ENCODE data around the gene AP3B1. TPM values are rescaled to one million over a fixed set of nuclear protein-coding genes. Genes with fewer than 3 reads are reported as not detected.

AP3B1 gene
- polyA plus RNA-seq, 3 donors = 14.6 to 19.3 (median 17.1) TPM

DNA sequence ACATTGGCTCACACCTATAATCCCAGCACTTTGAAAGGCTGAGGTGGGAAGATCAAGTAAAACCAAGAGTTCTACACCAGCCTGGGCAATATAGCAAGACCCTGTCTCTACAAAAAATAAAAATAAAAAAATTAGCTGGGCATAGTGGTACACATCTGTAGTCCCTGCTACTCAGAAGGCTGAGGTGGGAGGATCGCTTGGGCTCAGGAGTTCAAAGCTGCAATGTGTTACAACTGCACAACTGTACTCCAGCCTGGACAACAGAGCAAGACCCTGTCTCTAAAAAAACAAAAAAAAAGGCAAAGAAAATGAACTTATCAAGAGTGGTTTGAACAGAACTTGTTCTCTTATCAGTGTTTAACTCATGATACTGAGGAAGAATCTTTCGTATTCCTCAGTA lies 29.3 kb downstream of the AP3B1 start:
- H3K27ac ChIP-seq (ENCODE audit: low read depth, low read length) = no peak overlapping the region
- 91 to 97% (median 96%) methylated on average over 2 of the region's 2 CpGs for WGBS, 3 donors

DNA sequence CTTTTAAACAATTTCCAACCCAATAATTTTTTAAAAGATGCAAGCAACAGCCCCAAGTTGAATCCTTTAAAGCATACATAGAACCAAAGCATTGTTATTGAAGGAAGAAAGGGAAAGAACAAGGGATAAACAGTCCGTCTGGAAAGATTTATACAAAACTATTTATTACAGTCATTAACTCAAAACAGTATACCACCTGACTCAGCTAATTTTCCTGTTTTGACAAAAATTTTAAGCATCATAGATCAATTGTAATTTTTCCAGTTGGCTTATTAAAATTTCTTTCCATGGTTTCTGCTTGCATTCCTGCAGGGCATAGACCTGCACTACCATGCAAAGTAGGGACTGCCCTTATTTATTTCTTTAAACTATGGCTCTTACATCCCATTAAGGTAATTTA lies 29.9 kb downstream of the AP3B1 start:
- 84 to 99% (median 89%) methylated on average over 1 of the region's 1 CpG for WGBS, 3 donors
- no peak overlapping the region for H3K27ac ChIP-seq (ENCODE audit: low read depth, low read length)

DNA sequence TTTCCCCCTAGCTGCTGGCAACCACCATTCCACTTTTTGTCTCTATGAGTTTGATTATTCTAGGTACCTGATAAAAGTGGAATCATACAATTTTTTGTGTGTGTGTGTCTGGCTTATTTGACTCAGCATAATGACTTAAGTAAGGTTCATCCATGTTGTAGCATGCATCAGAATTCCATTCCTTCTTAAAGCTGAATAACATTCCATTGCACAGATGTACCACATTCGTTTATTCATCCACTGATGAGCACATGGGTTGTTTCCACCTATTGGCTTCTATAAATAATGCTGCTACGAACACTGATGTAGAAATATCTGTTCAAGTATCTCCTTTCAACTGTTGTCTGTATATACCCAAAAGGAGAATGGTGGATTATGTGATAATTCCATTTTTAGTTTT lies 33.7 kb downstream of the AP3B1 start:
- 93 to 96% (median 95%) methylated on average over 2 of the region's 2 CpGs for WGBS, 3 donors
- H3K27ac ChIP-seq (ENCODE audit: low read depth, low read length) = no peak overlapping the region

DNA sequence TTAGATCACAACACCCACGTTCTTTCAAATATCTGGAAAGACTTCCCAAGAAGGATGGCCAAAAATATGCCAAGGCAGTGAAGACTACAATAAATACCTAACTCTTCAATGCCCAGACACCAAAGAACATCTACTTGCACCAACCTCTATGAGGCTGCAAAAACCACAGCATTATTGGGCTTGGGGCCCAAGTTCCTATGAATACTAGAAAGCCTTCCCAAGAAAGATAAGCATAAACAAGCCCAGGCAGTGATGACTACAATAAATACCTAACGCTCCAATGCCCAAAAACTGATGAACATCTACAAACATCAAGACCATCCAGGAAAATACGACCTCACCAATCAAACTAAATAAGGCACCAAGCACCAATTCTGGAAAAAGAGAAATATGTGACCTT lies 41.3 kb downstream of the AP3B1 start:
- no peak overlapping the region for H3K27ac ChIP-seq (ENCODE audit: low read depth, low read length)
- WGBS, 3 donors = 93 to 98% (median 98%) methylated on average over 3 of the region's 3 CpGs

DNA sequence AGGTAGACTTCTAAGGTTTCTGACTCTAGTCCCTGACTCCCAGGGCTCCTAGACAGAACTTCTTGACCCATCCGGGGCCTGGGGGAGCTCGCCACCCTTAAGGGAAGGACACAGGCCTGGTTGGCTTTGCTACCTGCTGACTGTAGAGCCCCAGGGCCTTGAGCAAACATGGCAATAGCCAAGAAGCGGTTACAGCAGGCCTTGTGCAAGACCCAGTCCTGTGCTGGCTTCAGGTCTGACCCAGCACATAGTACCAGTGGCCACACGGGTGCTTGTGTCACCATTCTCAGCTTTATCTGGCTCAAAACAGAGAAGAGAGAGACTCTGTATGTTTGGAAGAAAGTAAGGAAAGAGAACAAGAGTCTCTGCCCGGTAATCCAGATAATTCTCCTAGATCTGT lies 41.8 kb downstream of the AP3B1 start:
- 81 to 96% (median 89%) methylated on average over 5 of the region's 5 CpGs for WGBS, 3 donors
- H3K27ac ChIP-seq (ENCODE audit: low read depth, low read length) = no peak overlapping the region

DNA sequence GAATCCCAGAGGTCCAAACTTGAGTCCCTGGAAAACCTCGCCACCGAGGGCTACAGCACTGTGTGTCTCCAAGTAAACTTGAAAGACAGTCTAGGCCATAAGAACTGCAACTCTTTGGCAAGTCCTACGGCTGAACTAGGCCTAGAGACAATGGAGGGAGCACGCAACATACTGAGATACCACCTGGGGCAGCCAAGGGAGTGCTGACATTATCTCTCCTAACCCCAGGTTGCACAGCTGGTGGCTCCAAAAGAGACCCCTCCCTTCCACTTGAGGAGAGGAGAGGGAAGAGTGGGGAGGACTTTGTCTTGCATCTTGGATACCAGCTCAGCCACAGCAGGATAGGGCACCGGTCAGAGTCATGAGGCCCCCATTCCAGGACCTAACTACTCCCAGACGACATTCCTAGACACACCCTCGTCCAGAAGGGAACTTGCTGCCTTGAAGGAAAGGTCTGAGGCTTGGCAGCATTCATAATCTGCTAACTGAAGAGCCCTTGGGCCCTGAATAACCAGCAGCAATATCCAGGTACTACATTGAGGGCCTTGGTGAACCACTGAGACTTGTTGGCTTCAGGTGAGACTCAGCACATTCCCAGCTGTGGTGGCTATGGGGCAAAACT lies 42.7 kb downstream of the AP3B1 start:
- WGBS, 3 donors = 93 to 96% (median 94%) methylated on average over 7 of the region's 7 CpGs
- H3K27ac ChIP-seq (ENCODE audit: low read depth, low read length) = no peak overlapping the region

DNA sequence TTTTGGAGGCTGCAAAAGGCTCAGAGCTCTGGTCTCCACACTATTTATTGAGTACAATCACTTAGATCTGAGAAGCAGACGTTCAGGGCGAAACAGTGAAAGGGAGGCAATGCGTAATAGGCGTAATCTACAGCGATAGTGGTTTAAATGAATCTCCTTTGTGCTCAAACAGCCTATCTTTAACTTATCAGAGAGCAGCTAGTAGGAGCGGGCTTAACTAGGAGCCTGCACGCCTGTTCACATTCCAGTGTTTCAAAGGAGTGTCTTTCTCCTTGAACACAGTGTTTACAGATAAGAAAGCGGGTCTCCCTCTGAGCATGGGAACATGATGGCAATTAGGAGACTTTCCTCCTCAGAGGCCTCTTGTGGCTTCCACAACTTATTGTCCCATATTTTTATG lies 49.4 kb downstream of the AP3B1 start:
- WGBS, 3 donors = 60 to 94% (median 86%) methylated on average over 8 of the region's 8 CpGs
- H3K27ac ChIP-seq (ENCODE audit: low read depth, low read length) = no peak overlapping the region

DNA sequence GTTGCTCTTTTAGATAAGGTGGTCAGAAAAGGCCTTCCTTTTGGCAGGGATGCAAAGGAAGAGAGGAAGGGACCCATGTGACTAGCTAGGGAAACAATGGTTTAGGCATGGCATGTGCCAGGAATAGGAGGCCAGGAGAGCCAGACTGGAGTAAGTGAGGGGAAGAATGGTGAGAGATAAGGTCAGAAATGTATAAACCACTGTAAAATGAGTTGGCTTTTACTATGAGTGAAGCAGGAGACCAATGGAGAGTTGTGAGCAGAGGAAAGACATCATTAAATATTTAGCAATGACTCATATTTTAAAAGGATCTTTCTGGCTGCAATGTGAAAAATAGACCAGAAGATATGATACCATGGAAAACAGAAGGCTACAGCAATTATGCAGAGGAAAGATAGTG lies 50.9 kb downstream of the AP3B1 start:
- H3K27ac ChIP-seq (ENCODE audit: low read depth, low read length) = no peak overlapping the region

DNA sequence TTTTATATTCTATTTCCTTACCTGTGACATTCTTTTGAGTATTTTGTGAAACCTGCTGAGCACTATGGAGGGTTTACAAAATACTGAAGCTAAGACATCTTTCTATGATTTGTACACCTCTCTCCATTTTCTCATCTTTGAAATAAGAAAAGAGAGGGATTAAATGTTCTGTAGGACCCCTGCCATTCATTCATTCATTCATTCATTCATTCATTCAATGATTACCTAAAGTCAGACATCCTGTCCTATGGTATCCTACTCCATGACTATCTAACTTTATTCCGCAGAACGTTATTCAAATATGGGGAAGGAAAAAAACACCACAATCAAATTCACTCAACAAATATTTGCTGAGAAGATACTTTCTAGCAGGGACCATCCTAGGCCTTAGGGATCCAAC lies 51.4 kb downstream of the AP3B1 start:
- no peak overlapping the region for H3K27ac ChIP-seq (ENCODE audit: low read depth, low read length)
- 92 to 94% (median 94%) methylated on average over 2 of the region's 2 CpGs for WGBS, 3 donors

DNA sequence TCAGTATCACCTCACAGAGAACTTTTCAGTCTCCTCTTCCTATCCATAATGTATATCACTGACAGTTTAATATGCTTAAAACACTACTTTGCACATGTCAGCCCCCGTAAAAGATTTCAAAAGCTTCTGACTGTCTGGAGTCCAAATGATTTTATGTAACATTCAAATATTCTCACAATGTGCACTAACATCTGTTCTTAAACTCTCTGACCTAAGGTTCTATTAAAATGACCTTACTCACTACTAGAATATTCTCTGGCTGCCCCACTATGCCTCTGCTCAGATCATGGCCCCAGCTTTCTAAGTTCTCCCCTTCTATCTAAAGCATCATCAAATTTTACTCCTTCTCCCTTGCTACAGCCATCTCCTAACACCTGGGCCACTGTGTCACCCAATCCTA lies 52.5 kb downstream of the AP3B1 start:
- no peak overlapping the region for H3K27ac ChIP-seq (ENCODE audit: low read depth, low read length)
- WGBS, 3 donors = 89 to 91% (median 91%) methylated on average over 1 of the region's 1 CpG

DNA sequence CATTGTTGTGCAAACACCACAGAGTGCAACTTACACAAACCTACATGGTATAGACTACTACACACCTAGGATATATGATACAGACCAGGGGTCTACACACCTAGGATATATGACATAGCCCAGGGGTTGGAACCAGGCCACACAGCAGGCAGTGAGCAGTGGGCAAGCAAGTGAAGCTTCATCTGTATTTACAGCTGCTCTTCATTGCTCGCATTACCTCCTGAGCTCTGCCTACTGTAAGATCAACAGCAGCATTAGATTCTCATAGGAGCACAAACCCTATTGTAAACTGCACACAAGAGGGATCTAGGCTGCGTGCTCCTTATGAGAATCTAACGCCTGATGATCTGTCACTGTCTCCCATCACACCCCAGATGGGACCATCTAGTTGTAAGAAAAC lies 56.6 kb downstream of the AP3B1 start:
- 98 to 99% (median 98%) methylated on average over 3 of the region's 3 CpGs for WGBS, 3 donors

DNA sequence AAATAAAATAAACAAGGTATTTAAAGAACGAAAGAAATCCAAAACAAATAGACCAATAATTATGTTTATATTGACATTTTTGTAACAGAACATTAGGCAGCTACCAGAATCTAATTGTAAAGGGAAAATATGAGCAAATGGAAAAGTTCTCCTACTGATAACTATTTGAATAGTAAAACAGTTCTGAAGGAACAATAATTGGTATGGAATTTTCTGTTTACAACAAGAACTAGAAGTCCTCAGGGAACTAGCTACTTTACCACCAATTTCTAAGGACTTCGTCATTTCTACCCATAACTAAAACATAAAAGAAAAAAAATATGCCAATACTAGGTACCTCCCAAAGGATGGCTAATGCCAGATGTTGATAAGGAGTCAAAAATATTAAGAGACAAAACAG lies 58.5 kb downstream of the AP3B1 start:
- no peak overlapping the region for H3K27ac ChIP-seq (ENCODE audit: low read depth, low read length)
- 61 to 93% (median 88%) methylated on average over 2 of the region's 2 CpGs for WGBS, 3 donors

More for the DNA sequence above, 56.6 kb downstream of the AP3B1 start:
- no peak overlapping the region for H3K27ac ChIP-seq (ENCODE audit: low read depth, low read length)

DNA sequence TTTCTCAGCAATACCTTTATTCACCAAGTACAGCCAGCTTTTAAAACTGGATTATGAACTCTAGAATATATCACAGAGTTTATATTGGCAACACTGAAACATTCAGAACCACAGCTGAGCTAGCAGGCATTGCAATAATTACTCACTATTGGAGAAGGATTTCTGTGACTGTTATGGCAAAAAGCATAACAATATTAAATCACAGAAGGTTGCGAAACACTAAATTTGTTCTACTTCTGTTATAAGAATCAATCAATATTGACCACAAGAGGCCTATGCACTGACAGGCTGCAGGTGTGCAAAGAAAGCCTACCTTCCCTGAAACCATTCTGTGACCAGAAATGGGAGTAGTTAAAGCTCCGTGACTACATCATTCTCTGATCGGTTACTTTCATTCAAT lies 59.2 kb downstream of the AP3B1 start:
- 38 to 96% (median 93%) methylated on average over 3 of the region's 3 CpGs for WGBS, 3 donors
- no peak overlapping the region for H3K27ac ChIP-seq (ENCODE audit: low read depth, low read length)

DNA sequence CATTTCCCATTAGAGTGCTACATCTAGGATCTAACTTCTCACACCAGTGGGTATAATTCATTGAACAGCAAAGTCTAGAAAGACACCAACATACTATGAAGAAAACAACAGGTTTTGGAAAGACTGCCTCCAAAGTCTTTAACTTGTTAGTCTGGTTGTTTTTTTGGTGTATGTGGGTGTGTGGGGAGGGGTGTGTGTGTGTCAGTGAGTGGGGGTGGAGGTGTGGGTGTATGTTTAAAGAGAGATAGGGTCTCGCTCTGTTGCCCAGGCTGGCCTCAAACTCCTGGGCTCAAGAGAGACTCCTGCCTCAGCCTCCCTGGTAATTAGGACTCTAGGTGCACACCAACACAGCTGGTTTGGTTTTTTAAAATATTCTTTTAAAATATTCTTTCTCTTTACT lies 59.7 kb downstream of the AP3B1 start:
- 89 to 100% (median 96%) methylated on average over 1 of the region's 1 CpG for WGBS, 3 donors
- H3K27ac ChIP-seq (ENCODE audit: low read depth, low read length) = no peak overlapping the region

DNA sequence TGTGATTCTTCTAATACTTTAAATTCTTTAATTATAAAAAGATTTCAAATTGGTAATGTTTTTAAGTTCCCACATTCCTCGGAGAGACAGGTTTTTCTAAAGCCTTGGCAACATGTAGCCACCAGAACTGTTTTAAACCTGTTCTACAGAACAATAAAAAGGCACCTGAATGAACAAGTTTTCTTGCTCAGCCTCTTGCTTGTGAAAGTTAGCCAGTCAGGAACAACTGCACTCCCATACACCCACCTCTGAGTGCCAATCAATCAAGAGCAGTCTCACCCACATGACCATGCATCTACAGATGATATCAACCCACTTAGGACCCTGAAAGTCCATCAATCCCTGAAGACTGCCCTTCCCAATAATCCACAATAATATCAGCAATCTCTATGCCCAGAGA lies 62.3 kb downstream of the AP3B1 start:
- no peak overlapping the region for H3K27ac ChIP-seq (ENCODE audit: low read depth, low read length)
- WGBS, 3 donors = 69 to 94% (median 90%) methylated on average over 1 of the region's 1 CpG

DNA sequence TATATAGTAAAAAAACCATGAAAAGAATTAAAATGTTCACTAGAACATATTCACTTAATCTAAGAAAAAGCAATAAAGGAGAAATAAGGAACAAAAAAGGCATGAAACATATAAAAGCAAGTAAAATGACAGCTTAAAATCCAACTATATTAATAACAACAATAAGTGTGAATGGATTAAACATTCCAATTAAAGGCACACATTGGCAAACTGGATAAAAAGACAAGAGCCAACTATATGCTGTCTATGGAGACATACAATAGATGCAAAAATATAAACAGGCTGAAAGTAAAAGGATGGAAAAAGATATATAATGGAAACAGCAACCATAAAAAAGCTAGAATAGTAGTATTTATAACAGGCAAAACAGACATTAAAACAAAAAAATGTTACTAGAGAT lies 70.1 kb downstream of the AP3B1 start:
- no peak overlapping the region for H3K27ac ChIP-seq (ENCODE audit: low read depth, low read length)

DNA sequence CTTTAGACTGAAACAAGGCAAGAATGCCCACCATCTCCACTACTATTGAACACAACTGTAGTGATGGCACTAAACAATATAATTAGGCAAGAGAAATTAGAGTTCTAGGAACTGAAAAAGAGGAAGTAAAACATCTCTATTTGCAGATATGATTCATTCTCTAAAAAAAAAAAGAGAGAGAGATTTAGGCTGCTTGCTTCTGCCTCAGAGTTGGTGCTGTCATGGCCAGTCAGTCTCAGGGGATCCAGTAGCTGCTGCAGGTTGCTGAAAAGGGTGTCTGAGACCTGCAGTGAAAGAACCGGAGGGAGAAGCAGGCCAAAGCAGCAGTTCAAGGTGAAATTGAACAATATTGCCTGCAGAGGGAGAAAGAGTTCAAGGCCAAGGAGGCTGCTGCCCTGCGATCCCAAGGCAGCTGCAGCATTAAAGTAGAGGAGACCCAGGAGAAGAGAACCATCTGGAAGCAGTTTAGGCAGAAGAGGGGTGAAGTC lies 72.5 kb downstream of the AP3B1 start:
- WGBS, 3 donors = 78 to 89% (median 86%) methylated on average over 2 of the region's 2 CpGs
- H3K27ac ChIP-seq (ENCODE audit: low read depth, low read length) = no peak overlapping the region

DNA sequence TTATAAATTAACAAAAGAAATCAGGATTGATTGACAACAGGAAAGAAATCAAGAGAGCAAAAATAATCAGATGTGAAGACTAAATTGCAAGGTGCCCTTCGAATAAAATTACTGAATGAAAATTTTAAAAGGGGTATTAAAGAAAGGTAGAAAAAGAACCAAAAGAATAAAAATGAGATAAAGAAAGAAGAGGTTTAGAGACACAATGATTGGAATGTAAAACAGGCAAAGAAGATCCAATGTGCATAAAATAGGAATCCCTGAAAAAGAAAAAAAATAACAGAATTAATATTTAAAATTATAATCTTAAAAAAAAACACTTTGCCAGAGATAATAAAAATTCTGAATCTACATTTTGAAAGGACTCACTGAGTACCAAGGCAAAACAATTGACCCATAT lies 73.0 kb downstream of the AP3B1 start:
- WGBS, 3 donors = 95 to 100% (median 97%) methylated on average over 1 of the region's 1 CpG
- no peak overlapping the region for H3K27ac ChIP-seq (ENCODE audit: low read depth, low read length)

DNA sequence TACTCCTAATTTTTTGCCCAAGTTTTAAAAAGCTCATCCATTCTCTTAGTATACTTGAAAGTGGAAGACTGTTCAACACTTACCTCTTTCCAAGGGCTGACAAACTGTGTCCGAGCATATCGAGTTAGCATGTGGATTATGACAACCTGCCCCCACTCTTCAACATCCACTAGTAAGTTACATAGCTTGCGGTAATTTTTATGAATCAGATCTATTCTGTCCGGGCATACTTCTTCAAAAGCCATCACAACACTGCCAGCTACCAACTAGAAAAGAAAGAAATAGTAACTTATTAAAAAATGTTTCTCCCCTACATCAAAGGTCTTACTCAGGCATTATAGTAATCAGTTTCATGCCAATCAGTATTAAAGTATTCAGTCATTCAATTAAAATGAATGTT lies 78.5 kb downstream of the AP3B1 start:
- 80 to 98% (median 97%) methylated on average over 4 of the region's 4 CpGs for WGBS, 3 donors

DNA sequence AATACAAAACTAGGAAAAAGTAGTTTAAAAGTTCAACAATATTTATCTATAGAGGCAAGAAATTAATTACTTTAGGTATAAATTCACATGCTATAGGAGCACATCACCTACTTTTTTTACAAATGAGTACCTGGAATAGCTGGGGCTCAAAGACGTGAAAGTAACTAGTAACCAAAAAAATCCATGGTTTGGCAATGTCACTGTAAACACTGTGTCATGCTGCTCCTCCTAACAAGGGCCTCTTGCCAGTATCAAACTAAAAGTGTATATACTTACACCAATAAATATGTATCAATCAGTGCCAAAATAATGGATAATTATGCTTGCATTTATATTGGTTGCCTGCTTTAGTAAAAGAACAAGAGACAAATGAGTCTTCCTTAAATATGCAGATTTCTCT lies 78.9 kb downstream of the AP3B1 start:
- WGBS, 3 donors = 71 to 83% (median 80%) methylated on average over 1 of the region's 1 CpG
- H3K27ac ChIP-seq (ENCODE audit: low read depth, low read length) = no peak overlapping the region

More for the DNA sequence above, 78.5 kb downstream of the AP3B1 start:
- no peak overlapping the region for H3K27ac ChIP-seq (ENCODE audit: low read depth, low read length)

DNA sequence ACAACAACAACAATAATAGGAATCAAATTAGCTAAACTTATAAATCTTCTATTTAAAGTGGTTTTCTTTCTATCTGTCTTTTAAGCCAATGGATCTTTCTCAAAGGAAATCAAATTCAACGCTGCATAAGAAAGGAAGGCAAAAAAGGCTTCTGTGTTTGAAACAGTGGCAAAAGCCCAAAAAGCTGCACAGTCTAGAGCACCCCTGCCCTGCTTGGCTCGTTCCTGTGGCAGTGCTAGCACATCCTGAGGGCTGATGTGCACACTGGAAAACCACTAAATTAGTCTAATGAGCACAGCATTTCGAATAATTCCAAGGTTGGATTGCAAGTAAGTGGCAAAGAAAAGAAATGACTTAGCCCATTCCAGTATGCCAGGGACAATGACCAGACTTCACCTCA lies 80.7 kb downstream of the AP3B1 start:
- 69 to 89% (median 84%) methylated on average over 3 of the region's 3 CpGs for WGBS, 3 donors
- H3K27ac ChIP-seq (ENCODE audit: low read depth, low read length) = no peak overlapping the region

Measured in adipose tissue (tissue), 3 donors.